HepG2 (cell line): ENCODE measurements around the gene KATNBL1. TPM values are rescaled to one million over a fixed set of nuclear protein-coding genes. Genes with fewer than 3 reads are reported as not detected.

Experiments used
- ATAC-seq: fragments of 200-7000 bp; cut with Tn5 transposase; 3 replicates; pipeline ENCODE4 v1.9.1; 2020; ENCODE audit warnings: mild to moderate bottlenecking, moderate library complexity
- BruUV-seq: library from RNA; stranded (reverse); fragments of 400-500 nt; replicated peaks from 2 replicates; lab custom pipeline; 2021; lab: Mats Ljungman, UMichigan
- CTCF ChIA-PET: fragments of 300-600 bp; formaldehyde crosslinking; extraction: SDS; loops from one replicate; lab custom pipeline; 2021; ENCODE audit warnings: low total read pairs, inconsistent platforms, low intra/inter-chr PET ratio; lab: Yijun Ruan, JAX
- POLR2A ChIA-PET: fragments of 350-600 bp; sonication (Branson Sonifier 250); formaldehyde crosslinking; loops from one replicate; lab custom pipeline; 2020; ENCODE audit warnings: antibody characterized with exemption, inconsistent platforms; lab: Yijun Ruan, JAX
- DNase-seq: peaks from one replicate; pipeline ENCODE4 v3.0.0-alpha.2; 2015; ENCODE audit warnings: low spot score
- FAIRE-seq: peaks from 3 replicates; lab custom pipeline; 2011; peaks lifted over from hg19 to GRCh38; lab: Jason Lieb, UNC
- H2AFZ ChIP-seq: one replicate; pipeline ENCODE4 v1.6.1; 2011; ENCODE audit warnings: low read length, inconsistent platforms
- H3K27ac ChIP-seq: fragments of 300-600 bp; 3 replicates; pipeline ENCODE4 v1.8.0; 2011; ENCODE audit warnings: mixed run types, mild to moderate bottlenecking, mixed read lengths, low read length, inconsistent platforms; ENCODE audit not compliant: insufficient read depth; ENCODE audit errors: extremely low read length
- H3K27me3 ChIP-seq, 2 experiments: fragments of 200-600 bp in 1 of 2; 2 replicates in 1 of 2; 3 replicates in 1 of 2; pipeline versions ENCODE4 v1.6.0 to v1.8.0; 2011; ENCODE audit warnings: low read length in 2 of 2, mild to moderate bottlenecking in 2 of 2, moderate library complexity in 2 of 2, inconsistent platforms in 1 of 2; ENCODE audit not compliant: insufficient read depth in 2 of 2, control insufficient read depth in 1 of 2
- H3K36me3 ChIP-seq, 2 experiments: fragments of 200-600 bp in 1 of 2; replicated peaks in 1 of 2; 2 replicates in 1 of 2; 3 replicates in 1 of 2; pipeline versions ENCODE4 v1.5.1 to v1.8.0; 2011; ENCODE audit warnings: low read length in 2 of 2, inconsistent platforms in 1 of 2; ENCODE audit not compliant: insufficient read depth in 2 of 2, control insufficient read depth in 1 of 2
- H3K4me1 ChIP-seq: 2 replicates; pipeline ENCODE4 v1.5.1; 2012; ENCODE audit warnings: low read length, inconsistent platforms; ENCODE audit not compliant: insufficient read depth
- H3K4me2 ChIP-seq: 2 replicates; pipeline ENCODE4 v1.6.0; 2011; ENCODE audit warnings: low read depth, low read length, inconsistent platforms
- H3K4me3 ChIP-seq, 3 experiments: fragments of 200-600 bp in 1 of 3; sonication (generic), shearing (Covaris generic) in 1 of 3; replicated peaks in 1 of 3; 2 replicates each; pipeline ENCODE4 v1.5.1; 2011 to 2016; ENCODE audit warnings: low read length in 3 of 3, inconsistent platforms in 2 of 3, low read depth in 2 of 3, mild to moderate bottlenecking in 2 of 3, control low read depth in 1 of 3, mixed read lengths in 1 of 3; ENCODE audit not compliant: insufficient read depth in 1 of 3
- H3K79me2 ChIP-seq: one replicate; pipeline ENCODE4 v1.6.1; 2011; ENCODE audit warnings: low read length, inconsistent platforms; ENCODE audit not compliant: insufficient read depth
- H3K9ac ChIP-seq: 2 replicates; pipeline ENCODE4 v1.6.0; 2011; ENCODE audit warnings: mild to moderate bottlenecking, low read depth, low read length, inconsistent platforms; ENCODE audit not compliant: insufficient read depth
- H3K9me3 ChIP-seq: 2 replicates; pipeline ENCODE4 v1.5.1; 2012; ENCODE audit warnings: mild to moderate bottlenecking, low read length
- H4K20me1 ChIP-seq: 2 replicates; pipeline ENCODE4 v1.6.0; 2011; ENCODE audit warnings: inconsistent platforms, mild to moderate bottlenecking, low read length, moderate library complexity; ENCODE audit not compliant: insufficient read depth
- ARNTL ChIP-seq: sonication (generic); formaldehyde crosslinking; IDR thresholded peaks from 2 replicates; pipeline ENCODE4 v1.4.0; 2020; ENCODE audit warnings: mild to moderate bottlenecking, missing genetic modification reagents
- ATM ChIP-seq: fragments of 450-650 bp; IDR thresholded peaks from 2 replicates; pipeline ENCODE4 v1.7.1; 2017; ENCODE audit warnings: mild to moderate bottlenecking, borderline replicate concordance
- GATAD1 ChIP-seq: IDR thresholded peaks from 2 replicates; pipeline ENCODE4 v1.6.1; 2016; ENCODE audit warnings: missing genetic modification reagents, missing compliant biosample characterization
- IKZF4 ChIP-seq: sonication (generic); formaldehyde crosslinking; IDR thresholded peaks from 2 replicates; pipeline ENCODE4 v1.5.1; 2020; ENCODE audit warnings: borderline replicate concordance, mild to moderate bottlenecking, low read depth, missing genetic modification reagents; ENCODE audit errors: not compliant biosample characterization
- ISL2 ChIP-seq: sonication (generic); formaldehyde crosslinking; IDR thresholded peaks from 2 replicates; pipeline ENCODE4 v1.5.0; 2020; ENCODE audit warnings: missing genetic modification reagents
- SOX13 ChIP-seq, 3 experiments: fragments of 450-650 bp in 1 of 3; sonication (generic) in 1 of 3; formaldehyde crosslinking in 1 of 3; IDR thresholded peaks in 2 of 3; conservative IDR thresholded peaks in 1 of 3; 2 replicates each; pipeline versions ENCODE4 v1.5.0 to v1.6.1; 2016 to 2020; ENCODE audit warnings: antibody characterized with exemption in 1 of 3, mild to moderate bottlenecking in 1 of 3, missing compliant biosample characterization in 1 of 3, missing genetic modification reagents in 1 of 3, moderate library complexity in 1 of 3
- TBX2 ChIP-seq: sonication (generic); formaldehyde crosslinking; IDR thresholded peaks from 2 replicates; pipeline ENCODE4 v1.5.0; 2020; ENCODE audit warnings: missing genetic modification reagents, mild to moderate bottlenecking, borderline replicate concordance
- ZMYM2 ChIP-seq: sonication (generic); formaldehyde crosslinking; IDR thresholded peaks from 2 replicates; pipeline ENCODE4 v1.8.0; 2022; ENCODE audit warnings: mild to moderate bottlenecking, missing genetic modification reagents
- ZNF143 ChIP-seq: sonication (generic); formaldehyde crosslinking; IDR thresholded peaks from 2 replicates; pipeline ENCODE4 v1.4.0; 2020; ENCODE audit warnings: missing genetic modification reagents
- ZNF331 ChIP-seq: sonication (generic); formaldehyde crosslinking; IDR thresholded peaks from 2 replicates; pipeline ENCODE4 v1.4.0; 2020; ENCODE audit warnings: missing genetic modification reagents
- ZNF577 ChIP-seq: sonication (generic); formaldehyde crosslinking; IDR thresholded peaks from 2 replicates; pipeline ENCODE4 v1.4.0; 2020; ENCODE audit warnings: mild to moderate bottlenecking, low read depth, missing genetic modification reagents, borderline replicate concordance
- in situ Hi-C: cut with HindIII; loops from 2 replicates; pipeline ENCODE4 v1.10.0; 2017; ENCODE audit warnings: low pct_unique_long_range_greater_than_20kb; ENCODE audit not compliant: extremely low pct_ligation_motif_present
- intact Hi-C: fragments of 100-400 bp; cut with micrococcal nuclease; formaldehyde crosslinking; loops from one replicate; pipeline ENCODE4 v1.10.0; 2022; ENCODE audit not compliant: unreplicated experiment
- polyA plus RNA-seq, 8 experiments: library from polyadenylated mRNA; depleted of rRNA in 3 of 8; stranded (reverse) in 7 of 8; unstranded in 1 of 8; fragments of >200 nt; fragmentation: Illumina TruSeq in 4 of 8; extraction: Trizol in 4 of 8; gene quantifications; 2 replicates each; pipeline versions ENCODE4 v1.2.1 to v1.2.3, GENCODE V29; 2011 to 2016; ENCODE audit warnings: low read depth in 4 of 8, missing spikeins in 1 of 8, mixed read lengths in 1 of 8; ENCODE audit not compliant: insufficient read depth in 1 of 8
- total RNA-seq, 5 experiments: library from RNA; depleted of rRNA; stranded (reverse); fragments of >200 nt; fragmentation: Illumina TruSeq; extraction: Trizol; gene quantifications; 2 replicates each; pipeline ENCODE4 v1.2.3, GENCODE V29; 2016; ENCODE audit warnings: low read depth in 1 of 5
- TF ChIP-seq, protein P1 (sequence below): sonication (generic); formaldehyde crosslinking; IDR thresholded peaks from 2 replicates; pipeline ENCODE4 v1.9.0; 2021; ENCODE audit warnings: missing genetic modification reagents, borderline replicate concordance
- TF ChIP-seq, protein P2 (sequence below): sonication (generic); formaldehyde crosslinking; IDR thresholded peaks from 2 replicates; pipeline ENCODE4 v1.4.0; 2020; ENCODE audit warnings: mild to moderate bottlenecking, missing genetic modification reagents
- TF ChIP-seq, protein P3 (sequence below): IDR thresholded peaks from 2 replicates; pipeline ENCODE4 v1.6.1; 2018; ENCODE audit warnings: missing genetic modification reagents, mild to moderate bottlenecking, missing compliant biosample characterization
- TF ChIP-seq, protein P4 (sequence below): sonication (generic); formaldehyde crosslinking; IDR thresholded peaks from 2 replicates; pipeline ENCODE4 v1.8.1; 2023; ENCODE audit warnings: mild to moderate bottlenecking, missing genetic modification reagents, borderline replicate concordance

KATNBL1 gene
- total and polyA plus RNA-seq, 2 of the 13 experiments (the other 11 are each of a cell fraction or from before 2014, with no cell fraction given): 23.4 to 42.8 TPM

DNA sequence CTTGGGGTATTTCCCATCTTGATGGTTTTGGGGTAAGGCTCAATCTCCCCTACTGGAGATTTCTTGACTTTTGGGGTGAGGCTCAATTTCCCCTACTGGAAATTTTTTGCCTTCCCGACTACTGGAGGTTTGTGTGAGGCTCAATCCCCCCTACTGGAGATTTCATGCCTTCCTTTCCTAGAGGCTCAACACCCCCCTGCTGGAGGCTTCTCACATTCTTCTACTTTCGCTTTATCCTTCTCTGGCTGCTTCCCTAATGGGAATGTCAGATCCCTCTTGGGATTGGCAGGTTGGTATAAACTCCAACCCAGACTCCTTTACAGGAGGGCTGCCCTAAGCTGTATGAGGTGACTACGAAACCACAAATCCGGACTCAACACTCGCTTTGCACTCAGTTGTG lies 49.2 kb downstream of the KATNBL1 start (continued):
- TF ChIP-seq, protein P1, sequence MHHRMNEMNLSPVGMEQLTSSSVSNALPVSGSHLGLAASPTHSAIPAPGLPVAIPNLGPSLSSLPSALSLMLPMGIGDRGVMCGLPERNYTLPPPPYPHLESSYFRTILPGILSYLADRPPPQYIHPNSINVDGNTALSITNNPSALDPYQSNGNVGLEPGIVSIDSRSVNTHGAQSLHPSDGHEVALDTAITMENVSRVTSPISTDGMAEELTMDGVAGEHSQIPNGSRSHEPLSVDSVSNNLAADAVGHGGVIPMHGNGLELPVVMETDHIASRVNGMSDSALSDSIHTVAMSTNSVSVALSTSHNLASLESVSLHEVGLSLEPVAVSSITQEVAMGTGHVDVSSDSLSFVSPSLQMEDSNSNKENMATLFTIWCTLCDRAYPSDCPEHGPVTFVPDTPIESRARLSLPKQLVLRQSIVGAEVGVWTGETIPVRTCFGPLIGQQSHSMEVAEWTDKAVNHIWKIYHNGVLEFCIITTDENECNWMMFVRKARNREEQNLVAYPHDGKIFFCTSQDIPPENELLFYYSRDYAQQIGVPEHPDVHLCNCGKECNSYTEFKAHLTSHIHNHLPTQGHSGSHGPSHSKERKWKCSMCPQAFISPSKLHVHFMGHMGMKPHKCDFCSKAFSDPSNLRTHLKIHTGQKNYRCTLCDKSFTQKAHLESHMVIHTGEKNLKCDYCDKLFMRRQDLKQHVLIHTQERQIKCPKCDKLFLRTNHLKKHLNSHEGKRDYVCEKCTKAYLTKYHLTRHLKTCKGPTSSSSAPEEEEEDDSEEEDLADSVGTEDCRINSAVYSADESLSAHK: no peak
- TF ChIP-seq, protein P2, sequence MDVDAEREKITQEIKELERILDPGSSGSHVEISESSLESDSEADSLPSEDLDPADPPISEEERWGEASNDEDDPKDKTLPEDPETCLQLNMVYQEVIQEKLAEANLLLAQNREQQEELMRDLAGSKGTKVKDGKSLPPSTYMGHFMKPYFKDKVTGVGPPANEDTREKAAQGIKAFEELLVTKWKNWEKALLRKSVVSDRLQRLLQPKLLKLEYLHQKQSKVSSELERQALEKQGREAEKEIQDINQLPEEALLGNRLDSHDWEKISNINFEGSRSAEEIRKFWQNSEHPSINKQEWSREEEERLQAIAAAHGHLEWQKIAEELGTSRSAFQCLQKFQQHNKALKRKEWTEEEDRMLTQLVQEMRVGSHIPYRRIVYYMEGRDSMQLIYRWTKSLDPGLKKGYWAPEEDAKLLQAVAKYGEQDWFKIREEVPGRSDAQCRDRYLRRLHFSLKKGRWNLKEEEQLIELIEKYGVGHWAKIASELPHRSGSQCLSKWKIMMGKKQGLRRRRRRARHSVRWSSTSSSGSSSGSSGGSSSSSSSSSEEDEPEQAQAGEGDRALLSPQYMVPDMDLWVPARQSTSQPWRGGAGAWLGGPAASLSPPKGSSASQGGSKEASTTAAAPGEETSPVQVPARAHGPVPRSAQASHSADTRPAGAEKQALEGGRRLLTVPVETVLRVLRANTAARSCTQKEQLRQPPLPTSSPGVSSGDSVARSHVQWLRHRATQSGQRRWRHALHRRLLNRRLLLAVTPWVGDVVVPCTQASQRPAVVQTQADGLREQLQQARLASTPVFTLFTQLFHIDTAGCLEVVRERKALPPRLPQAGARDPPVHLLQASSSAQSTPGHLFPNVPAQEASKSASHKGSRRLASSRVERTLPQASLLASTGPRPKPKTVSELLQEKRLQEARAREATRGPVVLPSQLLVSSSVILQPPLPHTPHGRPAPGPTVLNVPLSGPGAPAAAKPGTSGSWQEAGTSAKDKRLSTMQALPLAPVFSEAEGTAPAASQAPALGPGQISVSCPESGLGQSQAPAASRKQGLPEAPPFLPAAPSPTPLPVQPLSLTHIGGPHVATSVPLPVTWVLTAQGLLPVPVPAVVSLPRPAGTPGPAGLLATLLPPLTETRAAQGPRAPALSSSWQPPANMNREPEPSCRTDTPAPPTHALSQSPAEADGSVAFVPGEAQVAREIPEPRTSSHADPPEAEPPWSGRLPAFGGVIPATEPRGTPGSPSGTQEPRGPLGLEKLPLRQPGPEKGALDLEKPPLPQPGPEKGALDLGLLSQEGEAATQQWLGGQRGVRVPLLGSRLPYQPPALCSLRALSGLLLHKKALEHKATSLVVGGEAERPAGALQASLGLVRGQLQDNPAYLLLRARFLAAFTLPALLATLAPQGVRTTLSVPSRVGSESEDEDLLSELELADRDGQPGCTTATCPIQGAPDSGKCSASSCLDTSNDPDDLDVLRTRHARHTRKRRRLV (CRISPR knock-in tag): no peak
- TF ChIP-seq ZNF331 (CRISPR knock-in tag): no peak

DNA sequence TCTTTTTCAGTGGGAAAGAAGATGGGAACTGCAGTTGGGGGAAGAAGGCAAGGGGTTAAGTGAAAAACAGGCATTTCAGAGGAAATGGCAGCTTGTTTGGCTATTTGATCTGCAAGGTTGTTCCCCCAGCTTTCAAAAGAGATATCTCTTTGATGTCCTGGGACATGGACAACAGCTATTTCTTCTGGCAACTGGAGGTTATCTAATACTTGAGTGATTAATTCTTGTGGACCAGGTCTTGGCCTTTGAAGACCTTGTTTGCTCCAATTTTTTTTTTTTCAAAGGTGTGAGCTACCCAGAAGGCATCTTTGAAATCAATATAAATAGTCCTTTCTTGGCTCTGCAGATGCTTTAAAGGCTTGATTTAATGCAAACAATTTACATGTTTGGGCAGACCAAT lies 51.5 kb downstream of the KATNBL1 start:
- peak; percentile 63 for DNase-seq
- Histone ChIP-seq H3K4me3 (no peak overlapping the region), H3K27me3 (no peaks in the 10 kb centered on the region), H3K79me2 (no peaks in the 10 kb centered on the region), H3K9me3 (peaks cover 35% of the 10 kb centered on the region), H2AFZ (no peak overlapping the region), H3K4me1 (peaks cover 20% of the 10 kb centered on the region), H3K36me3 (peaks cover 2 to 40% of the 10 kb centered on the region in 2 experiments; a peak in 4 of 5 replicates), H3K4me2 (no peak overlapping the region), H3K27ac (no peak overlapping the region), H4K20me1 (no peaks in the 10 kb centered on the region), H3K9ac (no peak overlapping the region)
- intact Hi-C loops (no loop called here), in situ Hi-C loops (no loop called here)
- BruUV-seq: no TSS peak
- ChIA-PET POLR2A (no interaction called here), CTCF (no interaction called here)
- ATAC-seq: no peak
- no peak for FAIRE-seq
- TF ChIP-seq, protein P3, sequence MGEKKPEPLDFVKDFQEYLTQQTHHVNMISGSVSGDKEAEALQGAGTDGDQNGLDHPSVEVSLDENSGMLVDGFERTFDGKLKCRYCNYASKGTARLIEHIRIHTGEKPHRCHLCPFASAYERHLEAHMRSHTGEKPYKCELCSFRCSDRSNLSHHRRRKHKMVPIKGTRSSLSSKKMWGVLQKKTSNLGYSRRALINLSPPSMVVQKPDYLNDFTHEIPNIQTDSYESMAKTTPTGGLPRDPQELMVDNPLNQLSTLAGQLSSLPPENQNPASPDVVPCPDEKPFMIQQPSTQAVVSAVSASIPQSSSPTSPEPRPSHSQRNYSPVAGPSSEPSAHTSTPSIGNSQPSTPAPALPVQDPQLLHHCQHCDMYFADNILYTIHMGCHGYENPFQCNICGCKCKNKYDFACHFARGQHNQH (CRISPR knock-in tag): no peak
- TF ChIP-seq ZNF577 (CRISPR knock-in tag): no peak
- TF ChIP-seq ZMYM2 (CRISPR knock-in tag): no peak
- no peak for TF ChIP-seq ARNTL (CRISPR knock-in tag)
- peak; percentile 38; the same call in 1 of the 2 replicates for TF ChIP-seq ISL2
- TF ChIP-seq ATM: no peak
- TF ChIP-seq GATAD1 (CRISPR knock-in tag): no peak
- no peak for TF ChIP-seq ZNF143 (CRISPR knock-in tag)
- no peak for TF ChIP-seq SOX13 (IDR thresholded peaks at IDR 0.05)
- TF ChIP-seq SOX13 (CRISPR knock-in tag; conservative IDR thresholded peaks at IDR 0.05 in 1 of 2, IDR thresholded peaks at IDR 0.05 in 1 of 2): peak in 1 of 2 experiments; percentile 45; a peak in 1 of 4 replicates
- TF ChIP-seq, protein P4, sequence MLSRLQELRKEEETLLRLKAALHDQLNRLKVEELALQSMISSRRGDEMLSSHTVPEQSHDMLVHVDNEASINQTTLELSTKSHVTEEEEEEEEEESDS: no peak
- TF ChIP-seq IKZF4 (CRISPR knock-in tag): no peak
- TF ChIP-seq TBX2 (CRISPR knock-in tag): peak; percentile 19; the same call in 1 of the 2 replicates
